Liver (tissue), 9 donors: ENCODE data around the gene MTG1. TPM values are rescaled to one million over a fixed set of nuclear protein-coding genes. Genes with fewer than 3 reads are reported as not detected.

Source experiments
- DNase-seq: peaks from one replicate; pipeline ENCODE4 v3.0.0-alpha.2; 2017; ENCODE audit warnings: low spot score
- H3K27ac ChIP-seq, 2 donors: one replicate each; pipeline ENCODE4 v1.7.0; 2013; ENCODE audit warnings: inconsistent platforms in 2 of 2, low read length in 2 of 2, control low read depth in 1 of 2, low read depth in 1 of 2, mild to moderate bottlenecking in 1 of 2
- H3K27me3 ChIP-seq, 4 donors: one replicate each; pipeline versions ENCODE4 v1.6.1 to v1.7.0; 2013; ENCODE audit warnings: low read length in 3 of 4, inconsistent platforms in 1 of 4, mild to moderate bottlenecking in 1 of 4, moderate library complexity in 1 of 4; ENCODE audit not compliant: control insufficient read depth in 4 of 4, insufficient read depth in 4 of 4
- H3K36me3 ChIP-seq, 4 donors: one replicate each; pipeline versions ENCODE4 v1.6.1 to v1.7.0; 2013; ENCODE audit warnings: low read length in 3 of 4, mild to moderate bottlenecking in 3 of 4, low read depth in 1 of 4, moderate library complexity in 1 of 4; ENCODE audit not compliant: control insufficient read depth in 4 of 4, insufficient read depth in 3 of 4
- H3K4me1 ChIP-seq, 4 donors: one replicate each; pipeline versions ENCODE4 v1.6.1 to v1.7.0; 2013; ENCODE audit warnings: low read length in 3 of 4, mild to moderate bottlenecking in 3 of 4, moderate library complexity in 1 of 4; ENCODE audit not compliant: control insufficient read depth in 4 of 4, insufficient read depth in 4 of 4
- H3K4me3 ChIP-seq, 3 donors: one replicate each; pipeline versions ENCODE4 v1.6.1 to v1.7.0; 2013; ENCODE audit warnings: low read length in 3 of 3, control low read depth in 1 of 3, low read depth in 1 of 3, mild to moderate bottlenecking in 1 of 3
- H3K9ac ChIP-seq, 2 donors: one replicate each; pipeline ENCODE4 v1.7.0; 2013; ENCODE audit warnings: low read length in 2 of 2, mild to moderate bottlenecking in 2 of 2, moderate library complexity in 2 of 2, control low read depth in 1 of 2, low read depth in 1 of 2
- H3K9me3 ChIP-seq, 4 donors: one replicate each; pipeline versions ENCODE4 v1.6.1 to v1.7.0; 2013; ENCODE audit warnings: low read length in 3 of 4; ENCODE audit not compliant: control insufficient read depth in 4 of 4
- ATF3 ChIP-seq: IDR thresholded peaks from 2 replicates; pipeline ENCODE4 v1.6.1; 2016; ENCODE audit warnings: antibody characterized with exemption
- EGR1 ChIP-seq, 2 donors: IDR thresholded peaks; 2 replicates each; pipeline ENCODE4 v1.6.1; 2016 to 2018; ENCODE audit warnings: antibody characterized with exemption in 2 of 2, low read depth in 2 of 2
- FOXA1 ChIP-seq: IDR thresholded peaks from 2 replicates; pipeline ENCODE4 v1.6.1; 2016; ENCODE audit warnings: antibody characterized with exemption
- GABPA ChIP-seq, 2 donors: IDR thresholded peaks in 1 of 2; conservative IDR thresholded peaks in 1 of 2; 2 replicates each; pipeline ENCODE4 v1.6.1; 2016; ENCODE audit warnings: antibody characterized with exemption in 2 of 2, mild to moderate bottlenecking in 1 of 2, moderate library complexity in 1 of 2
- HNF4G ChIP-seq: IDR thresholded peaks from 2 replicates; pipeline ENCODE4 v1.6.1; 2016; ENCODE audit warnings: antibody characterized with exemption
- JUND ChIP-seq, 2 donors: IDR thresholded peaks; 2 replicates each; pipeline ENCODE4 v1.6.1; 2016; ENCODE audit warnings: antibody characterized with exemption in 2 of 2
- NR2F2 ChIP-seq: IDR thresholded peaks from 2 replicates; pipeline ENCODE4 v1.6.1; 2016; ENCODE audit warnings: antibody characterized with exemption
- RAD21 ChIP-seq, 2 donors: IDR thresholded peaks; 2 replicates each; pipeline ENCODE4 v1.6.1; 2016; ENCODE audit warnings: antibody characterized with exemption in 2 of 2, mild to moderate bottlenecking in 2 of 2
- REST ChIP-seq: IDR thresholded peaks from 2 replicates; pipeline ENCODE4 v1.6.1; 2016; ENCODE audit warnings: antibody characterized with exemption, mild to moderate bottlenecking
- RXRA ChIP-seq, 2 donors: IDR thresholded peaks; 2 replicates each; pipeline ENCODE4 v1.6.1; 2017 to 2018; ENCODE audit warnings: antibody characterized with exemption in 2 of 2, mild to moderate bottlenecking in 1 of 2
- SP1 ChIP-seq: IDR thresholded peaks from 2 replicates; pipeline ENCODE4 v1.6.1; 2018; ENCODE audit warnings: antibody characterized with exemption, mild to moderate bottlenecking
- TAF1 ChIP-seq: conservative IDR thresholded peaks from 2 replicates; pipeline ENCODE4 v1.6.1; 2016; ENCODE audit warnings: antibody characterized with exemption, mild to moderate bottlenecking
- WGBS: extraction: QIAGEN DNeasy Blood & Tissue Kit; methylation state at CpG from one replicate; pipeline ENCODE4 v1.1.7; 2013; 5-methylcytosine and 5-hydroxymethylcytosine counted together
- polyA plus RNA-seq, 2 donors: library from polyadenylated mRNA; stranded (reverse) in 1 of 2; unstranded in 1 of 2; fragments of 200-250 nt in 1 of 2; fragments of >200 nt in 1 of 2; fragmentation: Nextera tagmentation in 1 of 2; extraction: Ambion mirVana in 1 of 2; gene quantifications; one replicate each; pipeline versions ENCODE4 v1.2.1 to v1.2.3, GENCODE V29; 2013 to 2015
- total RNA-seq, 2 donors: library from RNA; depleted of rRNA; stranded (reverse); fragments of >200 nt; gene quantifications; one replicate each; pipeline ENCODE4 v1.2.3, GENCODE V29; 2014
- TF ChIP-seq, protein P1 (sequence below): IDR thresholded peaks from 2 replicates; pipeline ENCODE4 v1.6.1; 2016; ENCODE audit warnings: antibody characterized with exemption
- TF ChIP-seq, protein P2 (sequence below): fragments of 150-350 bp; IDR thresholded peaks from 2 replicates; pipeline ENCODE4 v1.5.1; 2017; ENCODE audit warnings: improper control_type of control experiment, low read depth, low read length; ENCODE audit not compliant: missing input control
- donor health status: healthy.
- donor health status: healthy.
- donor health status: healthy.
- donor health status: healthy.
- donor health status: healthy.

Gene MTG1
- total and polyA plus RNA-seq, 4 donors: 19.4 to 70.6 (median 38.2) TPM

DNA sequence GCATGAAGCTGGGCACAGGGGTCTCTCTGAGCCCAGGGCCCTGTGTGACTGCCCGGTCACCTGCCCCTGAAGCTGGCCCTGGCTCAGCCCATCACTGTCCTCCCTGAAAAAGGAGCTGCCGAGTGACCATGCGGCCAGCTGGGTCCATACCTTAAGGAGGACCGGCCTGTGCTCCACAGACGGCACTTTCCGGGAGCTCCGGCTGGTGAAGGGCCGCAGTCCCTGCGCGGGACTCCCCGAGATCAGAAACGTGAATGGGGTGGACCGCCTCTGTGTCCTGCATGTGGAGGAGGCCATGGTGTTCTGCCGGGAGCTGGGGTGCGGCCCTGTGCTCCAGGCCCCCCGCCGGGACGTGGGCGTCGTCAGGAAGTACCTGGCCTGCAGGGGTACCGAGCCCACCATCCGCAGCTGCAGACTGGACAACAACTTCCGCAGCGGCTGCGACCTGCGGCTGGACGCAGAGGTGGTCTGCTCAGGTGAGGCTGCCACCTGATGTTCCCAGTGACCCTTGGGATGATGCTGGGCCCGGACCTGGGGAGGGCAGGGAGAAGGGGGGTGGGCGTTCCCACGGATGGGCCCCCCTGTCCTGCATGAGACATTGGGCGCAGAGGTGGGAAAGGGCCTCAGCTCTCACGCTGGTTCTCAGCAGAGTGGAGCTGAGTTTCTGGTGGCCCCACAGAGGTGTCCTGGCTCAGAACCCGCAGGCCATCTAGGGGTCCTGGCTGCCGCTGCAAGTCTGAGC lies 63.3 kb downstream of the MTG1 start:
- Histone ChIP-seq H3K27me3 (no peaks in the 10 kb centered on the region), H3K36me3 (no peaks in the 10 kb centered on the region), H3K4me3 (no peak overlapping the region), H3K4me1 (no peaks in the 10 kb centered on the region), H3K27ac (no peak overlapping the region), H3K9ac (no peak overlapping the region), H3K9me3 (no peaks in the 10 kb centered on the region)
- TF ChIP-seq REST (no peak), SP1 (no peak), HNF4G (no peak), GABPA (IDR thresholded peaks at IDR 0.05 in 1 of 2, conservative IDR thresholded peaks at IDR 0.05 in 1 of 2) (no peak), NR2F2 (no peak), RAD21 (IDR thresholded peaks at IDR 0.05) (no peak), TAF1 (no peak), ATF3 (no peak), JUND (IDR thresholded peaks at IDR 0.05) (no peak), RXRA (IDR thresholded peaks at IDR 0.05) (no peak), FOXA1 (no peak), EGR1 (IDR thresholded peaks at IDR 0.05; ENCODE audit: low read depth in 2 of 2) (no peak)
- TF ChIP-seq, protein P1, sequence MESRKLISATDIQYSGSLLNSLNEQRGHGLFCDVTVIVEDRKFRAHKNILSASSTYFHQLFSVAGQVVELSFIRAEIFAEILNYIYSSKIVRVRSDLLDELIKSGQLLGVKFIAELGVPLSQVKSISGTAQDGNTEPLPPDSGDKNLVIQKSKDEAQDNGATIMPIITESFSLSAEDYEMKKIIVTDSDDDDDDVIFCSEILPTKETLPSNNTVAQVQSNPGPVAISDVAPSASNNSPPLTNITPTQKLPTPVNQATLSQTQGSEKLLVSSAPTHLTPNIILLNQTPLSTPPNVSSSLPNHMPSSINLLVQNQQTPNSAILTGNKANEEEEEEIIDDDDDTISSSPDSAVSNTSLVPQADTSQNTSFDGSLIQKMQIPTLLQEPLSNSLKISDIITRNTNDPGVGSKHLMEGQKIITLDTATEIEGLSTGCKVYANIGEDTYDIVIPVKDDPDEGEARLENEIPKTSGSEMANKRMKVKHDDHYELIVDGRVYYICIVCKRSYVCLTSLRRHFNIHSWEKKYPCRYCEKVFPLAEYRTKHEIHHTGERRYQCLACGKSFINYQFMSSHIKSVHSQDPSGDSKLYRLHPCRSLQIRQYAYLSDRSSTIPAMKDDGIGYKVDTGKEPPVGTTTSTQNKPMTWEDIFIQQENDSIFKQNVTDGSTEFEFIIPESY: no peak
- TF ChIP-seq, protein P2, sequence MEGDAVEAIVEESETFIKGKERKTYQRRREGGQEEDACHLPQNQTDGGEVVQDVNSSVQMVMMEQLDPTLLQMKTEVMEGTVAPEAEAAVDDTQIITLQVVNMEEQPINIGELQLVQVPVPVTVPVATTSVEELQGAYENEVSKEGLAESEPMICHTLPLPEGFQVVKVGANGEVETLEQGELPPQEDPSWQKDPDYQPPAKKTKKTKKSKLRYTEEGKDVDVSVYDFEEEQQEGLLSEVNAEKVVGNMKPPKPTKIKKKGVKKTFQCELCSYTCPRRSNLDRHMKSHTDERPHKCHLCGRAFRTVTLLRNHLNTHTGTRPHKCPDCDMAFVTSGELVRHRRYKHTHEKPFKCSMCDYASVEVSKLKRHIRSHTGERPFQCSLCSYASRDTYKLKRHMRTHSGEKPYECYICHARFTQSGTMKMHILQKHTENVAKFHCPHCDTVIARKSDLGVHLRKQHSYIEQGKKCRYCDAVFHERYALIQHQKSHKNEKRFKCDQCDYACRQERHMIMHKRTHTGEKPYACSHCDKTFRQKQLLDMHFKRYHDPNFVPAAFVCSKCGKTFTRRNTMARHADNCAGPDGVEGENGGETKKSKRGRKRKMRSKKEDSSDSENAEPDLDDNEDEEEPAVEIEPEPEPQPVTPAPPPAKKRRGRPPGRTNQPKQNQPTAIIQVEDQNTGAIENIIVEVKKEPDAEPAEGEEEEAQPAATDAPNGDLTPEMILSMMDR: no peak
- 93% methylated on average over 34 of the region's 34 CpGs for WGBS
- no peak for DNase-seq
